DND-41 (cell line): ENCODE data around the gene GCC2.
"Not testable (repeated sequence)": the region's sequence is repeated elsewhere in the genome, so short reads cannot be mapped to it uniquely, and the experiment has no call there.

ENCODE experiments used
- ATAC-seq: fragments of 200-7000 bp; cut with Tn5 transposase; 3 replicates; pipeline ENCODE4 v1.9.1; 2021; ENCODE audit warnings: low read depth; ENCODE audit not compliant: insufficient read depth
- DNase-seq: peaks from one replicate; pipeline ENCODE4 v3.0.0-alpha.2; 2020
- H2AFZ ChIP-seq: 2 replicates; pipeline ENCODE4 v1.6.0; 2012; ENCODE audit warnings: low read depth, low read length
- H3K27ac ChIP-seq: 2 replicates; pipeline ENCODE4 v1.5.1; 2012; ENCODE audit warnings: low read length, inconsistent platforms
- H3K27me3 ChIP-seq: fragments of 200-600 bp; sonication (generic); 2 replicates; pipeline ENCODE4 v1.6.0; 2012; ENCODE audit warnings: low read length, mild to moderate bottlenecking, inconsistent platforms; ENCODE audit not compliant: insufficient read depth, poor library complexity
- H3K36me3 ChIP-seq: 2 replicates; pipeline ENCODE4 v1.5.1; 2012; ENCODE audit warnings: low read length, inconsistent platforms; ENCODE audit not compliant: insufficient read depth
- H3K4me1 ChIP-seq: 2 replicates; pipeline ENCODE4 v1.5.1; 2012; ENCODE audit warnings: mild to moderate bottlenecking, low read length; ENCODE audit not compliant: insufficient read depth
- H3K4me2 ChIP-seq: 2 replicates; pipeline ENCODE4 v1.6.0; 2012; ENCODE audit warnings: mild to moderate bottlenecking, moderate library complexity, low read length, inconsistent platforms; ENCODE audit not compliant: insufficient read depth
- H3K4me3 ChIP-seq, 2 experiments: fragments of 200-600 bp in 1 of 2; shearing (Covaris generic) in 1 of 2; 2 replicates each; pipeline ENCODE4 v1.5.1; 2012 to 2016; ENCODE audit warnings: inconsistent platforms in 2 of 2, low read length in 2 of 2, mild to moderate bottlenecking in 2 of 2, low read depth in 1 of 2, moderate library complexity in 1 of 2
- H3K79me2 ChIP-seq: 2 replicates; pipeline ENCODE4 v1.6.0; 2012; ENCODE audit warnings: low read length, inconsistent platforms; ENCODE audit not compliant: insufficient read depth
- H3K9ac ChIP-seq: 2 replicates; pipeline ENCODE4 v1.6.0; 2012; ENCODE audit warnings: low read depth, mild to moderate bottlenecking, inconsistent platforms, low read length, moderate library complexity
- H3K9me3 ChIP-seq: 2 replicates; pipeline ENCODE4 v1.5.1; 2012; ENCODE audit warnings: low read length, moderate library complexity, mild to moderate bottlenecking, inconsistent platforms; ENCODE audit not compliant: insufficient read depth, severe bottlenecking
- H4K20me1 ChIP-seq: 2 replicates; pipeline ENCODE4 v1.6.0; 2012; ENCODE audit warnings: low read length; ENCODE audit not compliant: insufficient read depth
- CTCF ChIP-seq: IDR thresholded peaks from 2 replicates; pipeline ENCODE4 v1.5.1; 2012; ENCODE audit warnings: borderline replicate concordance, low read length, moderate library complexity, mild to moderate bottlenecking; ENCODE audit not compliant: poor library complexity, severe bottlenecking; ENCODE audit errors: extremely low read depth
- EZH2 ChIP-seq: IDR thresholded peaks from 3 replicates; pipeline ENCODE4 v1.6.1; 2012; ENCODE audit warnings: borderline replicate concordance, low read depth, mild to moderate bottlenecking, moderate library complexity, low read length, inconsistent platforms; ENCODE audit not compliant: severe bottlenecking

The GCC2 gene

GRCh38 chr2:108555572-108555971 lies 106.6 kb downstream of the GCC2 start:
- Histone ChIP-seq H3K4me3 (no peak overlapping the region), H3K4me1 (no peaks in the 10 kb centered on the region), H3K4me2 (no peak overlapping the region), H3K27ac (no peak overlapping the region), H2AFZ (no peak overlapping the region), H3K27me3 (no peaks in the 10 kb centered on the region), H3K36me3 (no peaks in the 10 kb centered on the region), H3K9ac (no peak overlapping the region), H3K79me2 (peaks cover 25% of the 10 kb centered on the region), H3K9me3 (no peaks in the 10 kb centered on the region), H4K20me1 (peaks cover 13% of the 10 kb centered on the region; the same call in 1 of the 2 replicates)
- TF ChIP-seq CTCF, result no peak
- TF ChIP-seq EZH2, result no peak
- ATAC-seq (no peak), DNase-seq (no peak)

- not testable (repeated sequence) for H3K4me2 ChIP-seq, H3K4me1 ChIP-seq, H3K9ac ChIP-seq, H2AFZ ChIP-seq, H3K36me3 ChIP-seq, H3K27me3 ChIP-seq, H3K27ac ChIP-seq, ATAC-seq, DNase-seq, H3K9me3 ChIP-seq, H3K4me3 ChIP-seq
- Histone ChIP-seq H3K79me2 (peaks cover 27% of the 10 kb centered on the region), H4K20me1 (peaks cover 13% of the 10 kb centered on the region; the same call in 1 of the 2 replicates)
These were observed 107.6 kb downstream of the GCC2 start for GRCh38 chr2:108556581-108556980.
